Natural killer cell (primary cell): ENCODE measurements around the gene ZNF280C. TPM values are rescaled to one million over a fixed set of nuclear protein-coding genes. Genes with fewer than 3 reads are reported as not detected.

ENCODE experiments used
- ATAC-seq, 3 donors: fragments of 150-1000 bp in 2 of 3; fragments of 200-7000 bp in 1 of 3; cut with Tn5 transposase; 1 replicate in 1 of 3; 2 replicates in 2 of 3; pipeline ENCODE4 v1.10.0; 2021; ENCODE audit warnings: mild to moderate bottlenecking in 2 of 3, moderate library complexity in 2 of 3
- DNase-seq, 2 donors: peaks; one replicate each; pipeline versions ENCODE4 v3.0.0 to v3.0.0-alpha.2; 2013 to 2021; ENCODE audit warnings: mixed read lengths in 1 of 2
- H3K27ac ChIP-seq: one replicate; pipeline ENCODE4 v1.5.1; 2013; ENCODE audit warnings: mild to moderate bottlenecking, low read length
- H3K27me3 ChIP-seq: one replicate; pipeline ENCODE4 v1.6.1; 2013; ENCODE audit warnings: low read length; ENCODE audit not compliant: control insufficient read depth, insufficient read depth
- H3K36me3 ChIP-seq: one replicate; pipeline ENCODE4 v1.6.1; 2013; ENCODE audit warnings: low read length; ENCODE audit not compliant: control insufficient read depth, insufficient read depth
- H3K4me1 ChIP-seq: one replicate; pipeline ENCODE4 v1.6.1; 2013; ENCODE audit warnings: low read length; ENCODE audit not compliant: control insufficient read depth, insufficient read depth
- H3K4me3 ChIP-seq: one replicate; pipeline ENCODE4 v1.5.1; 2013; ENCODE audit warnings: low read length
- H3K9me3 ChIP-seq: one replicate; pipeline ENCODE4 v1.6.1; 2013; ENCODE audit warnings: low read length; ENCODE audit not compliant: control insufficient read depth, insufficient read depth
- H3K27ac Mint-ChIP-seq, 2 donors: one replicate each; pipeline ENCODE4 v1.8.0; 2022; ENCODE audit warnings: mild to moderate bottlenecking in 2 of 2, mixed read lengths in 2 of 2, moderate library complexity in 1 of 2
- H3K27me3 Mint-ChIP-seq, 2 donors: one replicate each; pipeline ENCODE4 v1.8.0; 2022; ENCODE audit warnings: low read depth in 2 of 2, mixed read lengths in 2 of 2
- H3K36me3 Mint-ChIP-seq: one replicate; pipeline ENCODE4 v1.8.0; 2022; ENCODE audit warnings: mixed read lengths
- H3K4me1 Mint-ChIP-seq, 2 donors: one replicate each; pipeline ENCODE4 v1.8.0; 2022; ENCODE audit warnings: mixed read lengths in 2 of 2
- H3K4me3 Mint-ChIP-seq: one replicate; pipeline ENCODE4 v1.8.0; 2022; ENCODE audit warnings: mild to moderate bottlenecking, moderate library complexity, mixed read lengths
- H3K9me3 Mint-ChIP-seq, 2 donors: one replicate each; pipeline ENCODE4 v1.8.0; 2022; ENCODE audit warnings: mixed read lengths in 2 of 2
- WGBS: methylation state at CpG from one replicate; pipeline ENCODE4 v1.1.7; 2013; ENCODE audit warnings: missing lambda C conversion rate; ENCODE audit not compliant: insufficient coverage; 5-methylcytosine and 5-hydroxymethylcytosine counted together
- intact Hi-C: fragments of 100-400 bp; cut with micrococcal nuclease; formaldehyde crosslinking; loops from one replicate; pipeline ENCODE4 v1.14.2; 2022
- total RNA-seq, 4 donors: library from RNA; stranded (reverse); fragments of 120-200 nt in 1 of 4; gene quantifications; one replicate each; pipeline versions ENCODE4 v1.2.3 to v1.2.4, GENCODE V29; 2013 to 2022
- TF ChIP-seq, protein P1 (sequence below): fragments of 200-600 bp; IDR thresholded peaks from one replicate; pipeline ENCODE4 v1.8.0; 2022; ENCODE audit warnings: antibody characterized with exemption

The ZNF280C gene
- total RNA-seq, 3 donors from 2014 or later (not counting 1 experiment from before 2014, with no cell fraction given): 5.5 to 6.0 (median 5.8) TPM

DNA sequence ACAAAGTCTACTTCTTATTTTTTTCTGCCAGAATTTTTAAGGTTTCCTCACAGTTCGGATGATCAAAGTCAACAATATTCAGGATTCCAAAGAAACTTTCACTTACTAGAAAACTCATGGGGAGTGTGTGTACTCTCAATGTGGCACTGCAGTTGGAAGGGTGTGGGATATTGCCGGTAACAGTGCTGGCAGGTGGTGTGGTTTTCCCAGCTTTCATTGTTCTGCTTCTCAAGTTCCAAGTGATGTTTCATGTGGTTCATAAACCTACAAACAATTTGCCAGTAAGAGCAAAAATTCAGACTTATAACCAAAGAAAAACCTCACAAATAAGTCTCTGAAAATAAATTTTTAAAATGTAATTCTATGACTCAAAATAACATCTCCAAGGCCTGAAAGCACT, 39.8 kb downstream of the ZNF280C start:
- Histone ChIP-seq H3K27me3 (no peaks in the 10 kb centered on the region), H3K4me1 (no peaks in the 10 kb centered on the region), H3K4me3 (no peak overlapping the region), H3K9me3 (no peaks in the 10 kb centered on the region), H3K36me3 (peaks cover 3% of the 10 kb centered on the region), H3K27ac (no peak overlapping the region)
- Mint-ChIP-seq H3K4me1 (no peaks in the 10 kb centered on the region), H3K4me3 (no peak overlapping the region), H3K9me3 (no peaks in the 10 kb centered on the region), H3K36me3 (no peaks in the 10 kb centered on the region), H3K27ac (no peak overlapping the region), H3K27me3 (no peaks in the 10 kb centered on the region)
- ATAC-seq (no peak), DNase-seq (no peak)
- WGBS: no CpG with 5 or more reads among the region's 2 CpGs
- TF ChIP-seq, protein P1, sequence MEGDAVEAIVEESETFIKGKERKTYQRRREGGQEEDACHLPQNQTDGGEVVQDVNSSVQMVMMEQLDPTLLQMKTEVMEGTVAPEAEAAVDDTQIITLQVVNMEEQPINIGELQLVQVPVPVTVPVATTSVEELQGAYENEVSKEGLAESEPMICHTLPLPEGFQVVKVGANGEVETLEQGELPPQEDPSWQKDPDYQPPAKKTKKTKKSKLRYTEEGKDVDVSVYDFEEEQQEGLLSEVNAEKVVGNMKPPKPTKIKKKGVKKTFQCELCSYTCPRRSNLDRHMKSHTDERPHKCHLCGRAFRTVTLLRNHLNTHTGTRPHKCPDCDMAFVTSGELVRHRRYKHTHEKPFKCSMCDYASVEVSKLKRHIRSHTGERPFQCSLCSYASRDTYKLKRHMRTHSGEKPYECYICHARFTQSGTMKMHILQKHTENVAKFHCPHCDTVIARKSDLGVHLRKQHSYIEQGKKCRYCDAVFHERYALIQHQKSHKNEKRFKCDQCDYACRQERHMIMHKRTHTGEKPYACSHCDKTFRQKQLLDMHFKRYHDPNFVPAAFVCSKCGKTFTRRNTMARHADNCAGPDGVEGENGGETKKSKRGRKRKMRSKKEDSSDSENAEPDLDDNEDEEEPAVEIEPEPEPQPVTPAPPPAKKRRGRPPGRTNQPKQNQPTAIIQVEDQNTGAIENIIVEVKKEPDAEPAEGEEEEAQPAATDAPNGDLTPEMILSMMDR: no peak
- intact Hi-C loops: no loop called here

DNA sequence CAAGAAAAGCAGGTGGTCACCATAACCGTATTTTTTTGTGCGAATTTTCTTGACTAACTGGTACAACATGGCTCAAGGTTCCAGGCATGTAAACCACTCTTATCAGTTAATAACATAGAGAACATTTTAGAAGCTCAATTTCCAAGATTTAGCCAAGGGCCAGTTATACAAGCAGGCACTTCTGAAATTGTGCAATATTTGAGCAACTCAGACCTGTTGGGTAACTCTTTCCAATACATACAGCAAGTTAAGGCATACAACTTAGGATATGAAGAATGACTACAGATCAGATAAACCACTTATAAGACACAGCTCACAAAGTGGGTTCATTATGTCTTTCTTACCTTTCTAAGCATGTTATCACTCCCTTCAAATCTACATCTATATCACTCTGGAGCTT, 43.9 kb downstream of the ZNF280C start:
- no peak overlapping the region for H3K27ac Mint-ChIP-seq
- no peaks in the 10 kb centered on the region for H3K4me1 Mint-ChIP-seq
- intact Hi-C loops: no loop called here
- DNase-seq: no peak
- no peaks in the 10 kb centered on the region for H3K9me3 ChIP-seq
- H3K27me3 ChIP-seq: no peaks in the 10 kb centered on the region
- no peak overlapping the region for H3K4me3 Mint-ChIP-seq
- H3K36me3 Mint-ChIP-seq: no peaks in the 10 kb centered on the region
- no peak overlapping the region for H3K27ac ChIP-seq
- no peak overlapping the region for H3K4me3 ChIP-seq
- 93% methylated on average over 2 of the region's 2 CpGs for WGBS
- H3K36me3 ChIP-seq: peaks cover 3% of the 10 kb centered on the region
- H3K27me3 Mint-ChIP-seq: no peaks in the 10 kb centered on the region
- no peaks in the 10 kb centered on the region for H3K9me3 Mint-ChIP-seq
- ATAC-seq: no peak
- H3K4me1 ChIP-seq: no peaks in the 10 kb centered on the region
- TF ChIP-seq, protein P1: no peak

DNA sequence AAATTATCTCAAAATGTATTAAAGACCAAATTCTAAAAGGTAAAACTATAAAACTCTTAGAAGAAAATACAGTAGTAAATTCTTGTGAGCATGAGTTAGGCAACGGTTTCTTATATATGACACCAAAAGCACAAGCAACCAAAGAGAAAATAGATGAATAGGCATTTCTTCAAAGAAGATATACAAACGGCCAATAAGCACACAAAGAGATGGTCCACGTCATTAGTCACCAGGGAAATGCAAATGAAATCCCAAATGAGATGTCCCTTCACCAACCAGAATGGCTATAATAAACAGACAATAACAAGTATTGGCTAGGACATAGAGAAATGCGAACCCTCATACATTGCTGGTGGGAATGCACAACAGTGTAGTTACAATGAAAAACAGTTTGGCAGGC, 52.4 kb downstream of the ZNF280C start:
- Mint-ChIP-seq H3K27ac (no peak overlapping the region), H3K36me3 (peaks cover 7% of the 10 kb centered on the region), H3K27me3 (peaks cover 0 to 7% of the 10 kb centered on the region in 2 donors), H3K4me3 (no peak overlapping the region), H3K9me3 (no peaks in the 10 kb centered on the region), H3K4me1 (no peaks in the 10 kb centered on the region)
- Histone ChIP-seq H3K4me3 (no peak overlapping the region), H3K27me3 (no peaks in the 10 kb centered on the region), H3K9me3 (no peaks in the 10 kb centered on the region), H3K4me1 (no peaks in the 10 kb centered on the region), H3K36me3 (peaks cover 3% of the 10 kb centered on the region), H3K27ac (no peak overlapping the region)
- 88% methylated on average over 3 of the region's 4 CpGs for WGBS
- intact Hi-C loops: no loop called here
- ATAC-seq (no peak), DNase-seq (peak in 1 of 2 donors; percentile 1)
- TF ChIP-seq, protein P1: no peak

DNA sequence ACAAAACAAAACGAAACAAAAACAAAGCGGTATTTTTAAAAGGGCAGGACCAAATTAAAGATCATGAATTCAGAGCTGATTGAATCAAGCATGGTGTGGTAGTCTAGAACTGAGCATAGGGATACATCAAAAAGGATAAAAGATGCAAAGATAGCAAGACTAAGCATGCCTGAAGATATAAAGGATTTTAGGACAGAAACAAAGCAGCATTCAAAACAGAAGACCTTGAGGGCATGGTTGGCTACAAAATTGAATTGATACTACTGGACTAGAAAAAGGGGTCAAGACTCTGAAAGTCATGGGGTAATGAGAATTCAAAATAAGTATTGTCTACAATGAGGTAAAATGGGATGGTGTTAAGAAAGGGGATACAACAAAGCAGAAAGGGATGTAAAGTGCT, 55.3 kb downstream of the ZNF280C start:
- no peak for ATAC-seq
- Mint-ChIP-seq H3K9me3 (no peaks in the 10 kb centered on the region), H3K4me3 (no peak overlapping the region), H3K4me1 (no peaks in the 10 kb centered on the region), H3K36me3 (peaks cover 7% of the 10 kb centered on the region), H3K27me3 (peaks cover 0 to 7% of the 10 kb centered on the region in 2 donors), H3K27ac (no peak overlapping the region)
- intact Hi-C loops: no loop called here
- WGBS: 100% methylated on average over 1 of the region's 2 CpGs
- H3K4me1 ChIP-seq: no peaks in the 10 kb centered on the region
- no peak overlapping the region for H3K4me3 ChIP-seq
- no peaks in the 10 kb centered on the region for H3K9me3 ChIP-seq
- TF ChIP-seq, protein P1: no peak
- H3K36me3 ChIP-seq: peaks cover 3% of the 10 kb centered on the region
- no peak for DNase-seq
- H3K27me3 ChIP-seq: no peaks in the 10 kb centered on the region
- no peak overlapping the region for H3K27ac ChIP-seq
